ENCODE results near the gene CDC42BPG.

CDC42BPG gene

DNA sequence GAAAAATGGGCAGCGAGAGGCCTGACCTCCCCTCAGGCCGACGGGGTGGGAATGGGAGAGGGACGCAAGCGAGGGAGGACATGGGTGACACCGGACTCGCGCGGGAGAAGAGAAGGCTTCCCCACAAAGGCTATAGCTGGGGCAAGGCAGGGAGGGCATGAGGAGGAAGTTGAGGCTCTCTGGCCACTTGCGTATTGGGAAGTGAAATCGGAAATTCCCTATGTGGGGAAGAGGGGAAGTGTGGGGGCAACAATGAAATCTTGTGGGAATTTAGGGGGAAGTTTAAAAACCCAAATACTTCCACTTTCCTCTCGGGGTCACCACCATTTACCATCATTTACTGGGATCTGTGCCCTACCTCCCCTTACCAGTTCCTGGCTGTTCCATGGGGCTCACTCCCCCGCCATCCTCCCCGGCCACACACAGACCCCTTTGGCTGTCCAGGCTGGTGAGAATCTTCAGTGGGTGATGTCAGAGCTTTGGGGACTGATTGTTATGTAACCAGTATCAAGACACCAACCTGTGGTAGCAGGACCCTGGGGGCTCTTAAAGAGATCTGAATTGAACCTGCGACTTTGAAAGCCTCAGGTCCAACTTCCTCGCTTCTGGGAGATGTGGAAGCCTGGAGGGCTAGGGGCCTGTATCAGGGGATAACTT is 34.9 kb upstream of the CDC42BPG start:
- no peak for DNase-seq

DNA sequence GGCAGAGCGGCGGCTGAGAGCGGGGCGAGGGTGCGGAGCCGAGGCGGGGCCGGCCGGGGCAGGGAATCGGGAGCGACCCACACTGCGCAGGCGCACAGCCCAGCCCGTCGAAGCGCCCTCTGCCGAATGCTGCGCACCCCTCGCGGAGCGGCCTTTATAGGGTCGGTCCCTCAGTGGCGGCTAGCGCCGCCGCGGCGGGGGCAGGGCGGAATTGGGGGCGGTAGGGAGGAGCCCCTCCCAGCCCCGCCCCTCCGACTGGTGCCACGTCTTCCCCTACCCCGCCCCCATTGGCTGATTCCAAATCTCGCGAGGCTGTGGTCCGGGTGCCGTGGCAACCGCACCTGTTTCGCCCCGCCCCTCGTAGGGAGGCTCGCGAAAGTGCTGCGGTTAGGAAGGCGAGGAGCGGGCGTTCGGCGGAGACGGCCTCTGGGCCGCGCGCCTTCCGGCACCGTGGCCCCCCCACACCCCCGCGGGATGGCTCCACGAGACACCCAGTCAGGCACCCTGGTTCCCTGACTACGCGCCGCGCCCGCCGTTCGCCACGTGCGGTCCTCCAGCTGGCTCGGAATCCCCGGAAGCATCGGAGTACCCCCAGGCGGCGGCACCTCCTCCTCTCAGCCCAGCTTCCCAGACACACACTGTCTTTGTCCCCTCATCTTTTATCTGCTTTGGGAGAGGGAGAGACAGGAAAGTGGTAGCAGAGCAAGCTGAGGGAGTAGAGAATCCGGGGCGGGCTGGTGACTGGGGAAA is 34.2 kb upstream of the CDC42BPG start, which contains the start of gene EHD1:
Gene EHD1 (minus strand): TSS at position 128 of the 750 bp plus-strand sequence. CDS start 157 bp downstream, outside the sequence.
- DNase-seq = peak; percentile 98

DNA sequence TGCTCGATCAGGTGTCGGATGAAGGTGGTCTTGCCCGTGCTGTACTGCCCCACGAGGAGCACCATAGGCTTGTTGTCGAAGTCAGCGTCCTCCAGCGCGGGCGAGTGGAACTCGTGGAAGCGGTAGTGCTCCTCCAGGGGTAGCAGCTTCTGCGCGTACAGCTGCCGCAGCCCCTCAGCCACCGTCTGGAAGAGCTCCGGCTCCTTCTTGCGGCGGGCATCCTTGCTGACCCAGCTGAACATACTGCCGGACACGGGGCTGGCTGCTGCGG is 33.7 kb upstream of the CDC42BPG start:
- DNase-seq = no peak

DNA sequence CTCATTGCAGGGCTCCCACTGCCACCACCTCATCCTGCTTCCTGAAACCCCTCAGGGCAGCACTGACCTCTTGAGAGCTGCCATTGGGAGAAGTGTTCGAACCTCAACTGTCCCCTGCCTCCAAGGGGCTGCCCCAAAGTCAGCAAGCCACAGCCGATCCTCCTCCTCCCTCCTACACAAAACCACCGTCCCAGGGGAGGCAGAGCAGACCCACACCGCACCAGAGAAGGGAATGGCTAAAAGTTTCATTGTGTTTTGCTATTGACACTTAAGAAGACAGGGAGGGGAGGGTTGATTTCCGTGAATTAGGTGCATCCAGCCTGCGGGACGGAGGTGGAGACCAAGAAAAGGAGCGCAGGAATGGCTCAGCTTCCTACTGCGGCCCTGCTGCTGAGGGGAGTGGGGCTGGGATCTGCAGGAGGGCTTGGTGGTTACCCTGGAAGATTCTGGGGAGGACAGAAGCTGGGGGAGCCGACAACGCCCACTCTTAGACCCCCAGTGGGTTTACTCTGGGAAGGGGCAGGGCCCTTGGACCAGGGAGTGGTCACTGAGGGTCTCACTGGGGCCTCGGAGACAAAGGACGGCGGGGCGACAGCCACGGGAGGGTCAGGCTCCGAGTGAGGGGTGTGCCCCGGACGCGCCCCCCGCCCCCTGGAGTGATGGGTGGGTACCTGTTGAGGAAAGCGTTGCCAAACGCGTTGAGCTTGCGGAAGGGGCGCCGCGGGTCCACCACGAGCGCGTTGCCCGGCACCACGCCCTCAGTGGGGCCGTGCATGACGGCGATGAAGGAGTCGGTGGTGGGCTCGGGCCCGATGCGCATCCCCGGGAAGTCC is 33.2 kb upstream of the CDC42BPG start:
- DNase-seq = no peak

DNA sequence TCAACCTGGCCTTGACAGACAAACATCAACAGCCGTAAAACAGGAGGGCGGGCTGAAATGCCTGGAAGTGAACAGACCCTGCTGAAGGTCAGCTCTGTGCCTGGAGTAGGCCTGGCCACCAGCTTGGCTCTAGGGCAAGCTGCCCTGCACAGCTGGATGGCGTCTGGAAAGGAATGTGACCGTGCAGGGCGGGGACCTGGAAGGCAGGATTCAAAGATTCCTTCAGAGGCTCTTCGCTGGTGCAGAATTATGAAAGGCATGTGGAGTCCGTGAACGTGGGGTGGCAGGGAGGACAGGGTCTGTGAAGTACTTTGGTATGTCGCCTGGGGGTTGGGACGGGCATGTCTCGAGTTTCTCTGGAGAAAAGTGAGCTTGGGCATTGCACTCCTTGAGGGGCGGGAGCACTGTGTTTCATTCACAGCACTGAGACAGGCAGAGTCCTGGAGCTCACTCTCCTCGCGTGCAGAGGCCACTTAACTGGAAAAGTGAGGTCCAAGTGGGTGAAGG is 32.4 kb upstream of the CDC42BPG start:
- DNase-seq = peak; percentile 79

DNA sequence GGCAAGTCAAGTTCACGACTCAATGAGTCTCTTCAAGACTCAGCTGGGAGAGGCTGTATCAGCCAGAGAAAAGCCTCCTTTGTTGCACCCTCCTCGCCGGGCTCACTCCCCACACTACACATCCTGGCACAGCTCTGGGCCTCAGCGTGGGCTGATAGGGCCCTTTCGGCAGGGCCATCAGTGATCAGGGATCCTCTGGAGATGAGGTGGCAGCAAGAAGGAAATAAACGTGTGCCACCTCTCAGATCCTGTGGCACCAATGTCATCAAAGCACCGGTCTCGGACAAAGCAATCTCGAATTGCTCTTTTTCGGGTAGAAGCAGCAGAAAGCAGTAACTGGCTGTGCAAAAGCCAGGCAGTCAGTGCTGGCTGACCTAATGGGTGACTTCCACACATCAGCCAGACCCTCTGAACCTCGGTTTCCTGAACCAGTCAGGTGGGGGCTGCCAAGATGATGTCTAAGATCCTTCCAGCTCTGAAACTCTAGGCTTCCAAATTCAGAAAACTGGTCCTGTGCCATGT is 31.8 kb upstream of the CDC42BPG start:
- DNase-seq = no peak

DNA sequence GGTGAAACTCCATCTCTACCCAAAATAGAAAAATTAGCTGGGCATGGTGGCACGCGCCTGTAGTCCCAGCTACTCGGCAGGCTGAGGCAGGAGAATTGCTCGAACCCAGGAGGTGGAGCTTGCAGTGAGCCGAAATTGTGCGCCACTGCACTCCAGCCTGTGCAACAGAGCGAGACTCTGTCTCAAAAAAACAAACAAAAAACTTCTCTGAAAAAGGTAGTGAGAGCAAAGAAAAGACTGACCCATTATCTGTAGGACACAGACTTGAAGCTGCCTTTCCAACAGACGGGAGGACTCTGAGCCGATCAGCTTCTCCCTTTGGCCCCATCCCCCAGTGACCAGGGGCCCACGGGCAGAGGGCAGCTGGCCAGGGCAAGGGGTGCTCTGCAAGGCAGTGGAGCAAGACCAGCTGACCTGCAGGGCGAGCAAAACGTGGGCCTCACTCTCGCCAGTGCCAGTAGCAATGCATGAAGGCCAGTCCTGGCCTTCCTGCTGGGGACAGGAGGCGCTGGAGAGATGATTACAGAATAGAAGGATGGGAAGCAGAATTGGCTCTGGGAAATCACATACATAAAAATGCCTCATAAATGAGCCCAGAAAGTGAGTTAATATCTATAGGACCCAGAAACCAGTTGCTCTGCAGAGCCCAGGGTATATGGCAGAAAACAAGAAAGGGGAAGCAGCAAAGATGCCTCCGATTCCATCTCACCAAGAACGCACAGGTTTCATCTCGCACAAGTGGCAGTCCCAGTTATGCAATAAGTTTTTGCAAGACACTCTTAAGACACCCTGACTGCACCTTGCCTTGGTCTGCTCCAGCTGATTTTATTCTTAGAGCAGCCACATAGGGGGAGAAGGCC is 31.1 kb upstream of the CDC42BPG start:
- DNase-seq = no peak

DNA sequence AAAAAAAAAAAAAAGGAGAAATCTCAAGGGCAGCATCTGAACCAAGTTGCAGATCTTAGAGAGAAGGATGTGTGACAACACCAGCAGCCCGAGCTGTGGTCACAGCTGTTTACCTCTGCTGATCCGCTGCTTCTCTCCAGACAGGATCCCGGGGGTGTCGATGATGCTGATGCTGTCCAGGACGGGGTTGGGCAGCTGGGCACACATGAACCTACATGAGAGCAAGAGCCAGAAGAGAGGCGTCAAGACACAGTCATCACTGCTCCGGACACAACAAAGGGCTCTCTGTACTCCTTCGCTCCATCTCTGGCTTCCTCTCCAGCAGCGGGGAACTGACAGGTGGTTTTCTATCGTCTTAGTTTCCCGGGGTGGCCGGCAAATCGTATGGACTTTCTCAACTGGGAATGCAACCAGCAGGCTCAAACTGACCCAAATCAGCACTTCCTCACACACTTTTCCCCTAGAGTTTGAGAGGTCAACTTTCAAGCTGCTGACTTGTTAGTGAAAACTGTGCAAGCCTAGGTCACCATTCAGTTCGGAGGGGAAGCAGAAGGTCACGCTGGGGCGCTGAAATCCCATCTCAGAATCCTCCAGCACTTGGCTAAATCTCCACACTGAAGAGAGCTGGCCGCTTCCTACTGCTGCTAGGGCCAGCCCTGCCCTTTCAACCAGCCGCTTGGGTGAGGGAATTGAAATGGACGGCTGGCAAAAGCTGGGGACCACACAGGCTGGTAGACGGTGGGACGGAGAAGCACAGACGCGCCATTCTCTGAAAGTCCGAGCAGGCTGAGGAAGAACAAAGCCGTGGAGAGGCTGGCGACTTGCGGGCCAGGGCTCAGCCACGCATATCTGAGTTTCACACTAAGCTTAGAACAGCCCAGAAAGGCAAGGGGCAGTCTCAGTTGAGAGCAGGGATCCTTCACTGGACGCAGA is 30.1 kb upstream of the CDC42BPG start:
- DNase-seq = no peak

DNA sequence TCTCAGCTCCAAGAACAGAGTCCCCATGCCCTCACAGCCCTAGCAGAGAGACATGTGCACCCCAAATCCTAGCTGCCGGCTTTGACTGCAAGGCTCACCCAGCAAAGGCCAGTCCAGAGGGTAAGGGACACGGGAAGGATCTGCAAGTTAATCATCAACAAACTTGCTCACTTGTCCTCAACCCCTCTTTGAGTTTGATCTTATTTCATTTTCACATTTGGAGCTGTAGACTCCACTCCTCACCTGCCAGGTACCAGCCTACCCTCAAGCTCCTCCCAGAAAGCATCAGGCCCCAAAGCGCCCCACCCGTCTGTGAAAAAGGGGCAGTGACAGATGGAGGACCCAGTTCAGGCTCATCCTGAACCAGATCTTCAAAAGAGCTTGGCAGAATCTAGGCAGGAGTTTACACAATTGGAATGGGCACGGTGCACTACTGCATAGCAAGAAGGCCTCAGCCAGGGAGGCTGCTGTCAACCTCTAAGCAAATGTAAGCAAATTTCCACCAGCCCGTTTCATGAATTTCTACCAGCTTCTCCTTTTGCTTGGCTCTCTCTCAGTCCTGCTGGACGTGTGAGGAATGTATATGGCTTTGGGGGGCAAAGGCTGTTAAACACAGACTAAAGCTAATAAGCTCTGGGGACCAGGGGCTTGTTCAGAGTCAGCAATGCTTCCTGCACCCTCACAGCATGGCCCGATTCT is 28.5 kb upstream of the CDC42BPG start:
- DNase-seq = no peak

DNA sequence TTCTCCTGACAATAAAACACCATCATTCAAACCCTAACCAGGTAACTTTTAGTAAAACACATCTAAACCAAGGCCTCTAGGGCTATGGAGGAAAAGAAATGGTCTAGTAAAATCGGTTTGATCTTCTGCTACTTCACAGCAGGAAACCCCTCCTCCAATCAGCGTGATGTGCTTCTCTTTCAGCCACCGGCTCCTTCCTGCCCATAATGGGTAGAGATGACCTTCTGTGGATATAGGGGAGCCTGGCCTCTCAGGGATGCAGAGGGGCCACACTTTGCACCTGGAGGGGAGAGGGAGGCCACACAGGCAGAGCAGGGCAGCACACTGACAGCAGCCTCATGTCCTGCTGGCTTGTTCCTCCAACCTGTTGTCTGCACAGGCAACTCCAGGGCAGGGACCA is 27.0 kb upstream of the CDC42BPG start:
- no peak for DNase-seq

DNA sequence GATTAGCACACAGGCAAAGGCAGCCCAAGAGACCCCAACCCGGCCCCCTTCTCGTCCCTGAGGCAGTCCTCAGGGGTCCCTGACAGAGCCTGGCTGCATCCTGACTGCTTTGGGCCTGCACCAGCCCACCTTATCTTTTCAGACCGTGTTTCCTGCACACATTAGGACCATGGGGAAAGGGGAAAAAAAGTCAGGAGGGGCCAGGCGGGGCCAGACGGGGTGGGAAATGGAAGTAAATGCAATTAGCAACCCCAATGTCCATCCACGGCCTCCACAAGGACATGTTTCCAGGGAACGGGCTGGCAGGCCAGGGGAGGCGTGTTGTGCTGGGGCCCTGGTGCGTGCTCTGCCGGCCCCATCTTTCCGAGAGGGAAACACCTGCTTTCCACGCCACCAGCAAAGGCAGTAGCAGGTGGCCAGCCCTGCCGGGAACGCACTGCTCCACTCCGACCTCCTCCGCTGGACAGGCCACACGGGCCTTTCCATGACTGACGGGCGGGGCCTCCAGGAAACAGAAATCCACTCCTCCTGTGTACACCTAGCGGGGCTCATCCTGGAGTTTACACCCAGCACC is 26.5 kb upstream of the CDC42BPG start:
- DNase-seq = no peak

DNA sequence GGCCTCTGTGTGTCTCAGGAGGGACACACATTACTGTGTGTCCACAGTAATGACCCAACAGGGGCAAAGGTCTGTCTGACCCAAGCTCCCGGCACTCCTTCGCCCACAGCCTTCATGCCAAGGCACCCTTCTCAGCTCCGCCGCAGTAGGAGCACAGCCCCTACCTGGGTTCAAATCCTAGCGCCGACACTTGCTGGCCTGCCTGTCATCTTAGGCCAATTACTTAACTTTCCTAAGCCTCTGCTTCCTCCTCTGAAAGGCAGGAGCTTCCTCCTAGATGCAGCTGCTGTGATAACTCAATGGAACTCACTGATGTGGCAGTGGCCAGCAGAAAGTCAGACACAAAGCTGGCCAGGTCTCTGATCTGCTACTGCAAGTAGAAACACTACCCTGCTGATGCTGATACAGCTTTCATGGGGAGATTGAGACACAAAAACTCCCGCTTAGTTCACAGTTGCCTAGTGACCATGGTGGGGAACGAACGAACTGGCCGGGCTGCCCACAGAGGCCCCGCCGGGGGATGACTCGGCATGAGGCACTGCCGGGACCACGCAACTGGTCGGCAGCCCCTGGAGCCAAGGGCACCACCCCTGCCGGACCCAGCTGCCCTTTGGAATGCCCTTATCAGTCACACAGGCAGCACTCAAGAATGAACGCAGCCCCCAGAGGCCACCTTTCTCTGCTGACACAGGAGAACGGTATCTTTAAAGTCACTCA is 25.9 kb upstream of the CDC42BPG start:
- no peak for DNase-seq

DNA sequence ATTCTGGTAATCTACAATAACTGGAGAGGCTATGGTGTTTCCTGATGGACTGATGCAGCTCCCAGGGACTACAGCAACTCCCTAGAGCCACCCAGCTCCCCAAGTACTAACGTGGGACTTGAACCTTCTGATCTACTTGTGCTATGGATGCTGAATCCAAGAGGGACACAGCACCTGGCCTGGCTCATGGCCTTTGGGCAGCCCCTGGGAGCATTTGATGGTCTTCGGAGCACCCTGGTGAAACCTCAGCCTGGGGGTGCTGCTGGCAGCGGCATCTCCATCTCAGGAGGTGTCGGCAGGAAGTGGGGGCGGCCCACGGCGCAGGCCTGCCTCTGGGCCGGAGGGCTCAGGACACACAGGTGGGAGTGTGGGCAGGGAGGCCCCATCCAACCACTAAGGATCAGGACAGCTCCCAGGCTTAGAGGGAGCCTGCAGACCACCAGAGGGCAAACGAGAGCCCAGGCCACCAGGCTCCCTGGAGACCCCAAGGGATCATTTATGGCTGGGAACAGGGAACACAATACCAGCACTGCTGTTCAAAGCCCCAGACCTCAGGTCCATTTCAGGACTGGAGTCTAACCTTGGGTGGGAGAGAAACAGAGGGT is 25.2 kb upstream of the CDC42BPG start:
- no peak for DNase-seq

DNA sequence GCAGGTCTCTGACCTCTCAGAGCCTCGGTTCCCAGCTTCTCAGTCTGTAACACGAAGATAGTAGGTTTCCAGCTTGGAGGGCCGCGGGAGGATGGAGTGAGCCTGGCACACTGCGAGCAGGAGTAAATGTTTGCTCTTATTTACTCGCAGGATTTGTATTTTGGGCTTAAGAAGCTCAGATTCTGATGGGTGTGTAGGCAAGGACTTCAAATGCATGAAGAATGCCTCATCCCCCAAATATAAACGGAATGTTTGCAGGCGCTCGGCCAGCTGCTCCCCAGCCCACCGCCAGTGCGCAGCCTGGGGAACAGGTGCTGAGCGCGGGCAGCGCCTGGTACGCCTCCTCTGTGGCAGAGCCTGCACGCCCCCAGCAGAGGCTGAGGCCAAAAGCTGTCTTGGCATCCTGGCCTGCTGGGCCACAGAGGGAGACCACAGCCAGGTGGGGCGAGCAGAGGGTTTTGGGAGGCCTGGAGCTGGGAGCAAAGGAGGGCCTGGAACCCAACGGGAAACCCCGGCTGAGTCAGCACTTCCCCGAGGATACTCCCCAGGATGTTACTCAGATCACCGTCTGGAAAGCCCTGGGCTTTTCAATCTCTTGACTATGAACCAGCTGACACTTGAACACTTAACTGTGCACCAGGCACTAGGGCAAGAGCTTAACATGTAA is 24.6 kb upstream of the CDC42BPG start:
- no peak for DNase-seq

DNA sequence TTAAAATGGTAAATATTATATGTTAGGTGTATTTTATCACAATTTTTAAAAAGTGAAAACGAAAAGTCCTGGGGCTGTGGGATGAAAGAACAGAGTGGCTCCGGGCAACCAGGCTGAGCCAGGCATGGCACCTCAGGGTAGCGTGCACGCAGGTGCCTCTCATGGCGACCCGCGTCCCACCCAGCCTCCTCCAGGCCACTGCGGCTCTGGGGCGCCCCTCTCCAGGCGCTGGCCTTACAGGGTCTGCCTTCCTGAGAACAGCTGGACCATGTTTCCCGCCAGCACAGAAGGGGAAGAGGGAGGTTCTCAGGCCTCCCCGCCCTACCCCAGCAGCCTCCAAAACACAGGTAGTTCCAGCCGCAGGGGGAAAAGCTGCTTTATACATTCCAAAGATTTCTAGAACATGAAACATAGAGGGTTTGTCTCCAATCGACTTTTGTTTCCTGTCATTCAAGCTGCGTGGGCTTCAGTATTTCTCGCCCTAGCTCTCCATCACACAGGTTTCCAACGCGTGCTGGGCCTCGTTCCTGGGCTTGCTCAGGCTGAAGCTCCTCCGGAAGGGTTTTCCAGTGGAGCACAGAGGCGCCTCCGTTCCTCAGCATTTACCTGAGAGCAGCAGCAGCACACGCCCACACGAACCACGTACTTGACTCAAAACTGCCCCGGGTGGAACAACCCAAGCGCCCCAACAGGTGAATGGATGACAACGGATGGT is 23.5 kb upstream of the CDC42BPG start:
- no peak for DNase-seq

DNA sequence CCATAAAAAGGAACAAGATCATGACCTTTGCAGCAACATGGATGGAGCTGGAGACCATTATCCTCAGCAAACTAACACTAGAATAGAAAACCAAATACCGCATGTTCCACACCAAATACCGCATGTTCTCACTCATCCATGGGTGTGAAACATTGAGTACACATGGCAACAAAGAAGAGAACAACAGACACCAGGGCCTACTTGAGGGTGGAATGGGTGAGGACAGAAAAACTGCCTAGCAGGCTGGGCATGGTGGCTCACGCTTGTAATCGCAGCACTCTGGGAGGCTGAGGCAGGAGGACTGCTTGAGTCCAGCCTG is 21.7 kb upstream of the CDC42BPG start:
- no peak for DNase-seq

DNA sequence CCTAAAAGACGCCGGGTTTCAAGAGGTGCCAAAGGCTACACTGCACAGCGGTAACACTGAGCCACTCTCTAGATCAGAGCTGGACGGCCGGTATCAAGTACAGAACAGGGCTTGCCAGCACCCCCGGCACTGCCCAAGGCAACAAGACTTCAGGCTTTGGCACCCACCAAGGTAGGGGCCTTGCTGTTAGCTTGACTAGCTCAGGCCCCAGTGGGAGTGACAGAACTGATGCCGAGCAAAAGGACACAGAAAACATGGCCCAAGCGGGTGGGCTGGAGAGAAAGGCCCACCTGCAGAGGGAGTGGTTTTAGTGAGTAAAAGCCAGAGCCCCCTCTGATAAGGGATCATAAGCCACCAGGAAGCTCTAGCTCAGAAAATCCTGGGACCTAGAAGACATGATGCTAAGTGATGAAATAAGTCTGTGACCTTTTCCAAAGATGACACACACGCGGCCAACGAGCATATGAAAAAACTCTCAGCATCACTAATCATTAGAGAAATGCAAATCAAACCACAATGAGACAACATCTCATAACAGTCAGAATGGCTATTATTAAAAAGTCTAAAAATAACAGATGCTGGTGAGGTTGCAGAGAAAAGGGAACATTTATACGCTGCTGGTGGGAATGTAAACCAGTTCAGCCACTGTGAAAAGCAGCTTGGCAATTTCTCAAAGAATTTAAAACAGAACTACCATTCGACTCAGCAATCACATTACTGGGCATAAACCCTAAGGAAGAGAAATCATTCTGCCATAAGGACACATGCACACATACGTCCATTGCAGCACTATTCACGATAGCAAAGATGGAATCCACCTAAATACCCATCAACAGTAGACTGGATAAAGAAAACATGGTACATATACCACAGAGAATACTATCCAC is 21.1 kb upstream of the CDC42BPG start:
- DNase-seq = no peak

Measured in amniotic stem cell (primary cell).